Stimulated activated effector memory CD8-positive, alpha-beta T cell treated with anti-CD3 and anti-CD28 coated beads, Interleukin-12 subunit alpha, Interleukin-12 subunit beta, amount 100 ng/mL, for 72 hours (primary cell): ENCODE data around the gene TMEM43.
A peak's percentile ranks its signal among the peaks of the same experiment; 100 is the strongest.

Source experiments
- ATAC-seq: fragments of 150-1000 bp; cut with Tn5 transposase; 2 replicates; pipeline ENCODE4 v1.10.0; 2021
- DNase-seq, 2 donors: peaks; one replicate each; pipeline ENCODE4 v3.0.0; 2021 to 2022; ENCODE audit warnings: low spot score in 2 of 2
- H3K27ac Mint-ChIP-seq: one replicate; pipeline ENCODE4 v1.8.0; 2022; ENCODE audit warnings: mild to moderate bottlenecking, mixed read lengths
- H3K36me3 Mint-ChIP-seq: one replicate; pipeline ENCODE4 v1.8.0; 2022; ENCODE audit warnings: mild to moderate bottlenecking, mixed read lengths
- H3K4me1 Mint-ChIP-seq: one replicate; pipeline ENCODE4 v1.8.0; 2022; ENCODE audit warnings: mixed read lengths
- H3K4me3 Mint-ChIP-seq: one replicate; pipeline ENCODE4 v1.8.0; 2022; ENCODE audit warnings: mild to moderate bottlenecking, mixed read lengths
- H3K9me3 Mint-ChIP-seq: one replicate; pipeline ENCODE4 v1.8.0; 2022; ENCODE audit warnings: mixed read lengths

TMEM43 gene

DNA sequence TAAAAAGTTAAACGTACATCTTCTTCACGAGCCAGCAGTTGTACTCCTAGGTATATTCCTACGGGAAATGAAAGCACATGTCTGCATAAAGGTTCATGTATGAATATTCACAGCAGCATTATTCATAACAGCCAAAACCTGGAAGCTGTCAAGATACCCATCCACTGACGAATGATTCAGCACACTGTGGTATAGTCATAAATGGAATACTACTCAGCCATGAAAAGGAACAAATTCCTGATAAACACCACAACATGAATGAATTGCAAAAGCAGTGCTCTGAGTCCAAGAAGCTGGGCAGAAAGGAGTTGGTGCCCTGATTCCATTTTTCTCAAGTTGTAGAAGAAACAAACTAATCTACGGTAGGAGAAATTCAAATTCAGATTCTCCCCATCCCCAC, 3.9 kb downstream of the TMEM43 start:
- ATAC-seq = no peak
- peaks cover 45% of the 10 kb centered on the region for H3K4me1 Mint-ChIP-seq
- H3K4me3 Mint-ChIP-seq = no peak overlapping the region
- DNase-seq = no peak
- H3K36me3 Mint-ChIP-seq = peaks cover 84% of the 10 kb centered on the region
- peak overlapping the region; percentile 82 for H3K27ac Mint-ChIP-seq
- no peaks in the 10 kb centered on the region for H3K9me3 Mint-ChIP-seq

DNA sequence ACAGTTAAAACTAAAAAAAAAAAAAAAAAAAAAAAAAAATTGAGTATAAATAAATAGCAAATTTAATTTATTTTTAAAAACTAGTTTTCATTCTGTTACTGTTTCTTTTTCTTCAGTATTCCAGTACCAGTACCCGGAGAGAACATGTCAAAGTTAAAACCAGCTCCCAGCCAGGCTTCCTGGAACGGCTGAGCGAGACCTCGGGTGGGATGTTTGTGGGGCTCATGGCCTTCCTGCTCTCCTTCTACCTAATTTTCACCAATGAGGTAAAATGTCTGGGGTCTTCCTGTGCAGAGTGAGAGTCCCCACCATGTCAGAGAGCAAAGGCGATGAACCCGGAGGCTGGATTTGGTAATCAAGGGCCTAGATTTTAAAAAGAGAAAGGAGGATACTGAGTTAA, 4.4 kb downstream of the TMEM43 start:
- ATAC-seq (no peak), DNase-seq (no peak)
- Mint-ChIP-seq H3K36me3 (peaks cover 85% of the 10 kb centered on the region), H3K4me1 (peaks cover 42% of the 10 kb centered on the region), H3K27ac (peak overlapping the region; percentile 41), H3K4me3 (no peak overlapping the region), H3K9me3 (no peaks in the 10 kb centered on the region)

DNA sequence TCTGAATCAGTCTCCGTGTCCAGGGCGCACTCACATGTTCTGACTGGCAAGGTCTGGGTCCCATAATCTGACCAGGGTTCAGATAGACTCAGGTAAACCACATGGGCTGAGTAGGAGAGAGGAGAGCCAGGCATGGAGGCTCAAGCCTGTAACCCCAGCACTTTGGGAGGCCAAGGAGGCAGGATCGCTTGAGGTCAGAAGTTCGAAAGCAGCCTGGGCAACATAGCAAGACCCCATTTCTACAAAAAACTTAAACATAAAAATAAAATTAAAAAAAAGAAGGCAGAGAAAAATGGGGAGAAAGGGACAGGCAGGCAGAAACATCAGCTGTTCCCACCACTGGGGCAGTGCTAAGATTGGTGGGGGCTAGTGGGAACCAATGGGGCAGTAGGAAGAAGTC, 5.4 kb downstream of the TMEM43 start:
- Mint-ChIP-seq H3K4me3 (no peak overlapping the region), H3K9me3 (no peaks in the 10 kb centered on the region), H3K36me3 (peaks cover 86% of the 10 kb centered on the region), H3K27ac (peak overlapping the region; percentile 41), H3K4me1 (peaks cover 42% of the 10 kb centered on the region)
- ATAC-seq = no peak
- DNase-seq = no peak

DNA sequence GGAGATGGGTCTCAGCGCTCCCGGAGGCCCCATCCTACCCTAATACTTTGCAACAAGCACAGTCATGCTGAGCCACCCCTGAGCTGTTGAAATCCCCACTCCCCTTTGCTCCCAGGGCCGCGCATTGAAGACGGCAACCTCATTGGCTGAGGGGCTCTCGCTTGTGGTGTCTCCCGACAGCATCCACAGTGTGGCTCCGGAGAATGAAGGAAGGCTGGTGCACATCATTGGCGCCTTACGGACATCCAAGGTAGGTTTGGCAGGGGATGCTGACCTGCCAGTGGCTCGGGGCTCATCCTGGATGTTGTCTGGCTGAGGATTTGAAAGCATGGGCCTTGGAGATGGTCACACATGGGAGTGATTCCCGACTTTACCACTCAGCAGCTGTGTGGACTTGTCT, 5.9 kb downstream of the TMEM43 start:
- Mint-ChIP-seq H3K36me3 (peaks cover 86% of the 10 kb centered on the region), H3K9me3 (no peaks in the 10 kb centered on the region), H3K4me1 (peaks cover 41% of the 10 kb centered on the region), H3K4me3 (no peak overlapping the region), H3K27ac (no peak overlapping the region)
- no peak for DNase-seq
- no peak for ATAC-seq

DNA sequence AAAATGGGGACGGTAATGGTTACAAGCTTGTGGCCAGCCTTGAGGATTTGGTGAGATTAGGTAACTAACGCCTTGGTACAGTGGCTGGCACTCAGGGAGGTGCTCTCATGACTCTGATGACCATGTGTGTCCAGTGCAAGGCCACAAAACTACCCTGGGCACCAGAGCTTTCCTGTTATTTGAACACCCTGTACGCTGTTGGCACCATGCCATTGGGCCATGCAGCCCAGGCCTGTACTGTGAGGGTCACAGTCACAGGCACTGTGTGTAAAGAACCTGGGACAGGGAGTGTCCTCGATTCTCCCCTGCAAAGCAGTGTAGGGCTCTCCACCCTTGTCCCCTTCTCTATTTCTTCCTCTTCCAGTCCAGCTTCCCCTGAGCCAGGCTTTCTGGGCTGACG, 6.3 kb downstream of the TMEM43 start:
- no peak for ATAC-seq
- H3K27ac Mint-ChIP-seq = no peak overlapping the region
- no peak overlapping the region for H3K4me3 Mint-ChIP-seq
- H3K9me3 Mint-ChIP-seq = no peaks in the 10 kb centered on the region
- DNase-seq = no peak
- H3K4me1 Mint-ChIP-seq = peaks cover 41% of the 10 kb centered on the region
- H3K36me3 Mint-ChIP-seq = peaks cover 86% of the 10 kb centered on the region

DNA sequence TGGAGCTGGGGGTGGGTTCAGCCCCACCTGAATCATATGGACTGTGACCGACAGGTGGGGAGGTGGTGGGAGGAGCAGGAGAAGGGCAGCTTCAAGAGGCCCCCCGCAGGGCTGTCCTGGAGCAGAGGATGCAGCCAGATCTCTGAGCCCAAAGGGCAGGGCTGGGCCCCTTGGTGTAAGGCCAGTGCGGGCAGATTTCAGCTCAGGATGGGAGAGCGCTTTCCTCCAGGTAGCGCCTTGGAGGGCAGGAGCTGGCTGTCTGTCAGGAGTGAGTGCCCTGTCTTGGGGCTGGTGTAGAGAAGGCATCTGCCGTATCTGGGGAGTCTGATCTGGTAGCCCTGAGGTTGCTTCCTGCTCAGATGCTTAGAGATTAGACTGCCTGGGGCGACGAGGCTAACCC, 7.3 kb downstream of the TMEM43 start:
- Mint-ChIP-seq H3K9me3 (no peaks in the 10 kb centered on the region), H3K27ac (peak overlapping the region; percentile 76), H3K4me1 (peaks cover 31% of the 10 kb centered on the region), H3K4me3 (no peak overlapping the region), H3K36me3 (peaks cover 88% of the 10 kb centered on the region)
- no peak for ATAC-seq
- no peak for DNase-seq

DNA sequence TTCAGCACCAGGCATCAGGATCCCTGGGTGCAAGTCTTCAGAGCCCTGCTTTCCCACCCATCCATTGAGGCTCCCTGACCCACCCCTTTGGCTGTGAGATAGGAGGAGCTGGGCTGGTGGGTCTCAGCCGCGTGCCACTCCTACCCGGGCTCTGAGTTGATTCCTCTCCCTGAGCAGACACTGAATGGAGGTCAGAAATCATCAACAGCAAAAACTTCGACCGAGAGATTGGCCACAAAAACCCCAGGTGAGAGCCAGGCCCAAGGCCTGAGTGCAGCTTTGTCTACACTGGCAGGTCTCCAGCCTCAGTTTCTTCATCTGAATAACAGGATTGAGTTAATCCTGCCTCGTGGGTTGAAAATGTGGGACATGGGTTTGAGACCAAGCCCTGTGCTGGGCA, 7.8 kb downstream of the TMEM43 start:
- ATAC-seq = no peak
- DNase-seq = no peak
- no peak overlapping the region for H3K4me3 Mint-ChIP-seq
- peaks cover 26% of the 10 kb centered on the region for H3K4me1 Mint-ChIP-seq
- peaks cover 90% of the 10 kb centered on the region for H3K36me3 Mint-ChIP-seq
- H3K9me3 Mint-ChIP-seq = no peaks in the 10 kb centered on the region
- peak overlapping the region; percentile 76 for H3K27ac Mint-ChIP-seq

DNA sequence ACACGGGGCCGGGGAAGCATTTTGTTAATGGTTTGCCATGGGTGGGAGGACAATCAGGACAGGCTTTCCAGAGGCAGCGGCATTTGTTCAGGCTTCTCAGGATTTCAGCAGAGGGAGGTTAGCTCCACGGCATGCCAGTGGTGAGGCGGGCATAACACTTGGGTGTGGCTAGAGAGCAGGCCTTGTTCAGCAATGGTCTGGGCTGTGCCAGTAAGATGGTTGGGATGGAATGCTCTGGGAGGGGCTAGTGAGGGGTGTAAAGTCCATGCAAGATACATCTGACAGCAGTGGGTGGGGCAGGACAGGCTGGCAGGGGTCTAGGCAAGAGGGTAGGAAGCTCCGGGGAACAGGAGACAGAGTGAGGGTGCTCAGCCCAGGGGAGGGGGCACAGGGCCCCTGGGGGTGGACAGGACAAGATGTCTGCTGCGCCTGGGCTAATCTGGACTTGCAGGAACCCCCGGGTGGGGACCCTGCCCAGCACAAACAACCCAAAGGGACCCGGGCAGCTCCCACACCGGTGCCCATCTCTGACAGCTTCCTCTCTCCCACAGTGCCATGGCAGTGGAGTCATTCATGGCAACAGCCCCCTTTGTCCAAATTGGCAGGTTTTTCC, 8.4 kb downstream of the TMEM43 start:
- no peak overlapping the region for H3K4me3 Mint-ChIP-seq
- no peaks in the 10 kb centered on the region for H3K9me3 Mint-ChIP-seq
- peaks cover 20% of the 10 kb centered on the region for H3K4me1 Mint-ChIP-seq
- H3K27ac Mint-ChIP-seq = peak overlapping the region; percentile 76
- peaks cover 90% of the 10 kb centered on the region for H3K36me3 Mint-ChIP-seq
- no peak for DNase-seq
- ATAC-seq = no peak

DNA sequence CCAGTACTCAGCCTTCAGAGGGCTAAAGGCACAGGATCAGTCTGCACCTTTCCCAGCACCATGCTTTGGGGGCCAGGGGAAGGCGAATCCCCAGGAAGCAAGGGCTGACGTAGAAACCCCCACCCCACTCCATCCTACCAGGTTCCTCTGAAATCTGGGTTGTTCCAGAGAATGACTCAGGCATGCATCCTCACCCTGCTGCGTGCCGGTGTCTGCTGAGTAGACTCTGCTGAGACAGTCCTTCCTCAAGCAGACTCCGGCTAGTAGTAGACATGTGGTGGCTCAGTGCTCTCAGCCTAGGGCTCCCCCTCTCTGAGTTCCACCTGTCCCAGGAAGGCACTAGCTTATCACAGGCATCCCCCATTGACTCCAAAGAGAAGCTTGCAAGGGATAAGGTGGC, 9.0 kb downstream of the TMEM43 start:
- no peak for ATAC-seq

DNA sequence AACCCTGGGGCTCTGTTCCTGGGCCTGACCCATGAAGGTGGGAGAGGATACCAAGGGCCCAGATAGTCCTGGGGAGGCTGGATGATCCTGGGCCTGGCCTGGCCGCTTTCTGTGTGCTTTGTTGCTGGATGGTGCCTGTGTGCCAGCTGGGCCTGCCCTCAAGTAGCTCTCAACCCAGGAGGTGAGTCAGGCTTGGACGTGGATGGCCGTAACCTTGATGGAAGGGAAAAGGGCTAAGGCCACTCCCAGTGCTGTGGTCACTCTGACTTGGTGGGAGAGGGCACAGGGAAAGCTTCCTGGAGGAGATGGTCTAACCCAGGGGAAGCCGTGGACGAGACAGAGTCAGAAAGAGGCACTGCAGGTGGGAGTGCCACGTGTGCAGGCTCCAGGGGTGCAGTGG, 9.4 kb downstream of the TMEM43 start:
- DNase-seq = no peak
- Mint-ChIP-seq H3K27ac (peak overlapping the region; percentile 76), H3K9me3 (no peaks in the 10 kb centered on the region), H3K4me1 (peaks cover 13% of the 10 kb centered on the region), H3K36me3 (peaks cover 84% of the 10 kb centered on the region), H3K4me3 (no peak overlapping the region)
- ATAC-seq = no peak

More for the DNA sequence above, 9.0 kb downstream of the TMEM43 start:
- H3K9me3 Mint-ChIP-seq = no peaks in the 10 kb centered on the region
- peaks cover 88% of the 10 kb centered on the region for H3K36me3 Mint-ChIP-seq
- H3K4me1 Mint-ChIP-seq = peaks cover 14% of the 10 kb centered on the region
- no peak for DNase-seq
- no peak overlapping the region for H3K4me3 Mint-ChIP-seq
- peak overlapping the region; percentile 76 for H3K27ac Mint-ChIP-seq

DNA sequence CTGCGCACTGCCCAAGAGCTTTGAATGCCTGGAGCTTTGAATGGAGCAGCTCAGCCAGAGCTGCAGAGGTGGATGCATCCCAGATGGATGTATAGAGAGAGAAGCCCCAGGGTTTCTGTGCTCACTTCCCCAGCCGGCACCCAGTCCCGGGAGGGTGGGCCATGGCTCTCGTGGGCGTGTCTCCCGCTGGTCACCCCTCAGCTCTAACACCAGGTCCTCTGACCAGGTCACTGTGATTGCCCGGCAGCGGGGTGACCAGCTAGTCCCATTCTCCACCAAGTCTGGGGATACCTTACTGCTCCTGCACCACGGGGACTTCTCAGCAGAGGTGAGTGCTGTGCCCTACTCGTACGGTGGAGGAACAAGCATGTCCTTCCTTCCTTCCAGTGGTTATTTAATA, 10.7 kb downstream of the TMEM43 start:
- ATAC-seq (no peak), DNase-seq (no peak)
- Mint-ChIP-seq H3K4me1 (peaks cover 23% of the 10 kb centered on the region), H3K36me3 (peaks cover 83% of the 10 kb centered on the region), H3K27ac (peak overlapping the region; percentile 52), H3K9me3 (no peaks in the 10 kb centered on the region), H3K4me3 (no peak overlapping the region)

DNA sequence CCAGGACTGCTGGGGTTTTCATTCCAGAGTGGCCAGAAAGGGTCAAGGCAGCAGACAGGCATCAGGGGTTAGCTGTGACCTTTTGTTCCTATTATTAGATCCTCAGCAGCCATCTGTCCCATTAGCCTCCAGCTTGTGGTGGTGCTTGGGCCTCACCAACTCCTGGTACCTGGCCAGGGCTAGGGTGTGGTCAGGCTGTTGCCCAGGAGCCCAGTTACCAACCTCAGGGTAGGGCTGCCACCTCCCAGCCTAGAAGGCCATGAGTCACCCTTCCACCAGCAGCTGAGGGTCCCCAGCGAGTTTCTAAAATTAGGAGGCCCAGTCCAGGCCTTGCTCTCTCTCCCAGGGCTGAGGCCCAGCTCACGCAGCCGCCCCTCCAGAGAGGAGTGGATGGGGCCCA, 12.2 kb downstream of the TMEM43 start:
- Mint-ChIP-seq H3K27ac (peak overlapping the region; percentile 52), H3K4me1 (peaks cover 36% of the 10 kb centered on the region), H3K9me3 (no peaks in the 10 kb centered on the region), H3K36me3 (peaks cover 81% of the 10 kb centered on the region), H3K4me3 (no peak overlapping the region)
- ATAC-seq (no peak), DNase-seq (no peak)

DNA sequence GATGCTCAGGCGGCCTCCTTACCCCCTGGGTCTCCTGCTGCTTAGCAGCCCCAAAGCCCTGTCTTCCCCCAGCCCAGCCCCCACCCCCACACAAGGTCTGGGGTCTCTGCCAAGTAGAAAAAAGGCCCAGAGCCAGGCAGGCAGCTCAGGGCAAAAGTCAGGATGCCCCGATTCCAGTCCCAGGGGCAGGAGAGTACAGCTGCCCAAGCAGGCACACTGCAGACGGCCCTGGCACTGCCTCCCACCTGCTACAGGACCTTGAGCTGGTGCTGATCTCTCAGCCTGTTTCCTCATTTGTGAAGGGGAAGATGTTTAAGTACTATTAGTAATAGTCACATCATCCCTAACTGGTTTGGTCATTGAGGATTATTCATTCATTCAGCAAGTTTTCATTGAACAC, 12.6 kb downstream of the TMEM43 start:
- Mint-ChIP-seq H3K4me3 (no peak overlapping the region), H3K9me3 (no peaks in the 10 kb centered on the region), H3K36me3 (peaks cover 81% of the 10 kb centered on the region), H3K4me1 (peaks cover 36% of the 10 kb centered on the region), H3K27ac (no peak overlapping the region)
- ATAC-seq = no peak
- no peak for DNase-seq

DNA sequence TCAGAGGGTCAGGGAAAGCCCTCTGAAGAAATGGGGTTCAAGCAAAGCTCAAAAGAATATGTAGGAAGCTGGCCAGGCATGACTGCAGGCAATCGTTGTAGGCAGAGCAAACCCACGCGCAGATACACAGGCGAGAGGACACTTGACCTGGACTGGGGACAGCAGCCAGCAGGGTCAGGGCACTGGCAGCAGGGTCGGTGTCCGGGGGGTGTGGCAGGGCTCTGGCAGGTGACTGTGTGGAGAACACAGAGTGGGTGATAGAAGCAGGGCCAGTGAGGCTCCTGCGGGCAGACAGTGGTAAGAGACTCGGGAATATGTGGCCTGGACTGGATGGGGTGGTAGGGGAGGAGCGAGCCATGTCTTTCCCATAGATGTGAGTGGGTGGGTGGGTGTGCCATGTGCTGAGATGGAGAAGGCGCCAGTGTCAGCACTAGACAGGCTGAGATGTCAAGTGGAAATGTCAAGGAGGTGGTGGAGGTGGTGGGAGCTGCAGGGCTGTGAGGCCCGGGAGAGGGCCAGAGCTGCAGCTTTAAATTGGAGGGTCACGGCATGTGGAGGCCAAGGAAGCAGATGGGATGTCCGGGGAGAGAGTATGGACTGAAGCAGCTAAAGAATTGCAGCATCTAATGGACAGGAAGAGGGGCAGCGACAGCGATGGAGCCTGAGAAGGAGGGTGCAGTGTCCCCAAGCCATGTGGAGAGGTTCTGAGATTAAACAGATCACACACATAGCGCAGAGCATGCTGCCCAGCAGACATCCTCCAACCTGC, 13.4 kb downstream of the TMEM43 start:
- Mint-ChIP-seq H3K4me1 (peaks cover 42% of the 10 kb centered on the region), H3K27ac (peak overlapping the region; percentile 97), H3K36me3 (peaks cover 80% of the 10 kb centered on the region), H3K4me3 (no peak overlapping the region), H3K9me3 (no peaks in the 10 kb centered on the region)
- DNase-seq = no peak
- no peak for ATAC-seq

DNA sequence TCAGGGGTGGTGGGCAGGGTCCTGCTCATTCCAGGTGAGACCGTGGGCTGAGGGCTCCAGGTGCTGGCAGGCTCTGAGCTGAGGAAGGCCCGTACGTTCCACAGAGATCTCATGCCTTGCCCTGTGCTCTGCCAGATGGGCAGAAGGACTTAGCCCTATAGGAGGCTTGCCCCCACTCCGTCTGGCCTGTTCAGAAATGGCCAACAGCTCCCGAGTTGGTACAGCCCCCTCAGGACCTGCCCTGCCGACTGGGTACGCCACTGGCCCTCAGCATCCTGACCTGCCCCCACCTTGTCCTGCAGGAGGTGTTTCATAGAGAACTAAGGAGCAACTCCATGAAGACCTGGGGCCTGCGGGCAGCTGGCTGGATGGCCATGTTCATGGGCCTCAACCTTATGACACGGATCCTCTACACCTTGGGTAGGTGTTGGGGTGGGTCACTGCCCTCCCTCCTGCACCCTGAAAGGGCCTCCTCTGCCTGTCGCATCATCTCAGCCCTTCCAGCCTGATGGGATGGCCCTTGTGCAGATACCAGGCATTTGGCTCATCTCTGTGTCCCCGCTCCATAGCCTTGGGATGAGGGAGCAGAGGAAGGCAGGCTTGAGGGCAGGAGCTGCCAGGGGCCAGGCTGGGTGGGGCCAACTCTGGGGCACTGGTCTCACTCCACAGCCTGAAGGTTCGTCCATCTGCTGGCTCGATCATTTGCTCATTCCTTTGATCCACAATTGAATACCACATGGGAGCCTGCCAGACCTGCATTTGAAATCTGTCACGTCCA, 14.2 kb downstream of the TMEM43 start:
- ATAC-seq (no peak), DNase-seq (no peak)
- Mint-ChIP-seq H3K4me1 (peaks cover 46% of the 10 kb centered on the region), H3K4me3 (no peak overlapping the region), H3K27ac (peak overlapping the region; percentile 97), H3K9me3 (no peaks in the 10 kb centered on the region), H3K36me3 (peaks cover 75% of the 10 kb centered on the region)

DNA sequence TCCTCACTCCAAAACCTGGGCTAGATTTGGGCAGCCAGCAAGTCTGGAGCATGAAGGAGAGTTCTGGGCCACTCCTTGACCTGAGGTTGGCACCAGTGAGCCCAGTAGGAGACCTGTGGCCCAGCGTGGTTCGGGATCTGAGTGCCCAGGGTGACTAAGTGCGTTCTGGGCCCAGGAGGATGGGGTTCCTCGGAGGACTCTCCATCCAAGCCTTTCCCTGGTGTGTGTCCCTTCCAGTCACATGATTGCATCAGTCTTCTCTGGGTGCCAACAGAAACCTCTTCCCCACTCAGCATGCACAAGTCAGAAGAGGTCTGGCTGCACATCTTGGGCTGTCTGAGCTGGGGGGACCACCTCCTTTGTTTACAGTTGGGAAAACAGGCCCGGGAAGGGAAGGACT, 14.9 kb downstream of the TMEM43 start:
- H3K36me3 Mint-ChIP-seq = peaks cover 73% of the 10 kb centered on the region
- no peak for ATAC-seq
- H3K9me3 Mint-ChIP-seq = no peaks in the 10 kb centered on the region

More for the DNA sequence above, 14.9 kb downstream of the TMEM43 start:
- no peak for DNase-seq
- H3K27ac Mint-ChIP-seq = peak overlapping the region; percentile 97
- peaks cover 52% of the 10 kb centered on the region for H3K4me1 Mint-ChIP-seq
- H3K4me3 Mint-ChIP-seq = no peak overlapping the region
